Measurements from ENCODE around the gene ABCA13. TPM values are rescaled to one million over a fixed set of nuclear protein-coding genes. Genes with fewer than 3 reads are reported as not detected.

ABCA13 gene
- total and polyA plus RNA-seq, 2 donors (not counting 3 experiments of a cell fraction or from before 2014, with no cell fraction given): 0.01 to 0.11 TPM

- Histone ChIP-seq H4K20me1 (replicated peaks; ENCODE audit: control insufficient read depth, extremely low read depth, insufficient read depth, low read length) (no peaks in the 10 kb centered on the region), H3K4me3 (replicated peaks in 1 of 3; ENCODE audit: insufficient read depth in 1 of 3, low read depth in 1 of 3, low read length in 3 of 3) (no peak overlapping the region), H3K9me1 (replicated peaks; ENCODE audit: control insufficient read depth, extremely low read depth, insufficient read depth, low read length) (no peaks in the 10 kb centered on the region), H3K9me3 (replicated peaks; ENCODE audit: control insufficient read depth, insufficient read depth, low read length) (no peaks in the 10 kb centered on the region), H3K27ac (ENCODE audit: insufficient read depth, low read depth, low read length) (no peak overlapping the region), H3K9ac (replicated peaks; ENCODE audit: extremely low read depth, insufficient read depth, low read length) (no peak overlapping the region), H3K36me3 (ENCODE audit: control insufficient read depth in 2 of 2, extremely low read depth in 1 of 2, insufficient read depth in 2 of 2, low read length in 2 of 2) (no peaks in the 10 kb centered on the region), H3K79me2 (ENCODE audit: control insufficient read depth, insufficient read depth, low read length) (no peaks in the 10 kb centered on the region), H2AFZ (ENCODE audit: low read depth, low read length) (no peak overlapping the region), H3K4me1 (ENCODE audit: control insufficient read depth, extremely low read depth, insufficient read depth, low read length) (peaks cover 14% of the 10 kb centered on the region), H3K27me3 (ENCODE audit: control insufficient read depth in 2 of 2, insufficient read depth in 2 of 2, low read length in 2 of 2) (no peaks in the 10 kb centered on the region), H3K4me2 (ENCODE audit: insufficient read depth, low read length) (no peak overlapping the region)
- dilution Hi-C loops (cut with MboI; ENCODE audit: extremely low pct_ligation_motif_present, low sequenced_read_pairs): no loop called here
- FAIRE-seq (no peak), DNase-seq (ENCODE audit: low read depth, low spot score) (peak; percentile 6)
- intact Hi-C loops (cut with micrococcal nuclease): no loop called here
- ChIA-PET POLR2A (no interaction called here), CTCF (interaction anchor here (1.0 to 1.5 kb wide), 3 partner anchors 10 to 87 kb away, joined by 3 to 4 read pairs (median 4); no protein-coding TSS in a partner anchor)
- no TSS peak for BruUV-seq (replicated peaks)
- no peak for TF ChIP-seq POLR2A (IDR thresholded peaks at IDR 0.05; ENCODE audit: low read depth, low read length)
- TF ChIP-seq MYC (IDR thresholded peaks at IDR 0.05; ENCODE audit: low read depth, low read length): no peak
- TF ChIP-seq JUN (IDR thresholded peaks at IDR 0.05; ENCODE audit: borderline replicate concordance, insufficient read depth, insufficient read length, low read depth): no peak
- no peak for TF ChIP-seq EZH2 (IDR thresholded peaks at IDR 0.05; ENCODE audit: borderline replicate concordance, low read depth, low read length, severe bottlenecking)
- no peak for TF ChIP-seq MAX (IDR thresholded peaks at IDR 0.05; ENCODE audit: insufficient read depth, insufficient read length)
- no peak for TF ChIP-seq GATA2 (IDR thresholded peaks at IDR 0.05; ENCODE audit: insufficient read depth, insufficient read length, low read depth, low read length)
- TF ChIP-seq FOS (IDR thresholded peaks at IDR 0.05; ENCODE audit: borderline replicate concordance, insufficient read depth, low read length): no peak
- no peak for TF ChIP-seq POLR2AphosphoS5 (IDR thresholded peaks at IDR 0.05; ENCODE audit: insufficient read depth, low read depth, low read length)
- TF ChIP-seq CTCF (IDR thresholded peaks at IDR 0.05; ENCODE audit: extremely low read depth in 1 of 2, insufficient read depth in 1 of 2, low read depth in 1 of 2, low read length in 2 of 2): no peak
Observed at GRCh38 chr7:48255046-48255445, 83.8 kb downstream of the ABCA13 start.
